Caco-2 (cell line): Measurements from ENCODE around the gene ADARB2. TPM values are rescaled to one million over a fixed set of nuclear protein-coding genes. Genes with fewer than 3 reads are reported as not detected.

Source experiments
- BruUV-seq: library from RNA; stranded (reverse); fragments of 400-500 nt; replicated peaks from 2 replicates; lab custom pipeline; 2021; lab: Mats Ljungman, UMichigan
- CTCF ChIA-PET: fragments of 300-600 bp; sonication (Branson Sonifier 250); formaldehyde crosslinking; loops from one replicate; lab custom pipeline; 2022; ENCODE audit warnings: antibody characterized with exemption; lab: Charles Lee
- POLR2A ChIA-PET: fragments of 300-600 bp; sonication (Branson Sonifier 250); formaldehyde crosslinking; loops from one replicate; lab custom pipeline; 2022; ENCODE audit warnings: antibody characterized with exemption; lab: Charles Lee
- DNase-seq, 2 experiments: peaks; one replicate each; pipeline versions ENCODE4 v3.0.0 to v3.0.0-alpha.2; 2020 to 2022
- H3K27me3 ChIP-seq: replicated peaks from 2 replicates; pipeline ENCODE4 v1.6.0; 2011; ENCODE audit warnings: low read length; ENCODE audit not compliant: control insufficient read depth, insufficient read depth
- H3K36me3 ChIP-seq: 2 replicates; pipeline ENCODE4 v1.5.1; 2011; ENCODE audit warnings: low read length; ENCODE audit not compliant: control insufficient read depth, insufficient read depth
- H3K4me1 ChIP-seq: fragments of 250-450 bp; sonication (Bioruptor Pico); 2 replicates; pipeline ENCODE4 v1.5.1; 2020; ENCODE audit warnings: mild to moderate bottlenecking
- H3K4me3 ChIP-seq: 2 replicates; pipeline ENCODE4 v1.5.1; 2011; ENCODE audit warnings: low read depth, mild to moderate bottlenecking, control low read depth, low read length
- H3K9me3 ChIP-seq: fragments of 250-450 bp; sonication (Bioruptor Pico); 2 replicates; pipeline ENCODE4 v1.5.1; 2020; ENCODE audit warnings: mild to moderate bottlenecking, moderate library complexity
- H3K27ac Mint-ChIP-seq: one replicate; pipeline ENCODE4 v1.8.0; 2022; ENCODE audit warnings: mixed read lengths; ENCODE audit not compliant: unreplicated experiment
- H3K27me3 Mint-ChIP-seq: one replicate; pipeline ENCODE4 v1.8.0; 2022; ENCODE audit warnings: mixed read lengths; ENCODE audit not compliant: insufficient read depth, unreplicated experiment
- H3K36me3 Mint-ChIP-seq: one replicate; pipeline ENCODE4 v1.8.0; 2022; ENCODE audit warnings: mild to moderate bottlenecking, mixed read lengths; ENCODE audit not compliant: insufficient read depth, unreplicated experiment
- H3K4me1 Mint-ChIP-seq: one replicate; pipeline ENCODE4 v1.8.0; 2022; ENCODE audit warnings: low read depth, mixed read lengths; ENCODE audit not compliant: unreplicated experiment
- H3K4me3 Mint-ChIP-seq: one replicate; pipeline ENCODE4 v1.8.0; 2022; ENCODE audit warnings: mild to moderate bottlenecking, moderate library complexity, mixed read lengths; ENCODE audit not compliant: unreplicated experiment
- H3K9me3 Mint-ChIP-seq: one replicate; pipeline ENCODE4 v1.8.0; 2022; ENCODE audit warnings: mixed read lengths; ENCODE audit not compliant: unreplicated experiment
- CTCF ChIP-seq, 2 experiments: fragments of 200-600 bp in 1 of 2; IDR thresholded peaks; 1 replicate in 1 of 2; 2 replicates in 1 of 2; pipeline versions ENCODE4 v1.5.1 to v1.8.0; 2011 to 2022; ENCODE audit warnings: antibody characterized with exemption in 1 of 2, control low read depth in 1 of 2, inconsistent platforms in 1 of 2, low read depth in 1 of 2, low read length in 1 of 2, mild to moderate bottlenecking in 1 of 2, moderate library complexity in 1 of 2; ENCODE audit not compliant: insufficient read depth in 1 of 2, severe bottlenecking in 1 of 2, unreplicated experiment in 1 of 2
- intact Hi-C: fragments of 100-400 bp; cut with micrococcal nuclease; formaldehyde crosslinking; loops from one replicate; pipeline ENCODE4 v1.10.0; 2022; ENCODE audit not compliant: unreplicated experiment
- total RNA-seq: library from RNA; stranded (reverse); gene quantifications from 2 replicates; pipeline ENCODE4 v1.2.3, GENCODE V29; 2022

Gene ADARB2
- total RNA-seq, 1 experiment from 2014 or later: 0.27 TPM

- Histone ChIP-seq H3K36me3 (no peaks in the 10 kb centered on the region), H3K9me3 (no peaks in the 10 kb centered on the region), H3K4me1 (peaks cover 21% of the 10 kb centered on the region), H3K27me3 (no peaks in the 10 kb centered on the region), H3K4me3 (no peak overlapping the region)
- no peak for TF ChIP-seq CTCF (IDR thresholded peaks at IDR 0.05; ENCODE audit: insufficient read depth in 1 of 2, low read depth in 1 of 2, low read length in 1 of 2, severe bottlenecking in 1 of 2, unreplicated experiment in 1 of 2)
- Mint-ChIP-seq H3K4me3 (no peak overlapping the region), H3K27ac (no peak overlapping the region), H3K36me3 (no peaks in the 10 kb centered on the region), H3K27me3 (no peaks in the 10 kb centered on the region), H3K9me3 (no peaks in the 10 kb centered on the region), H3K4me1 (peaks cover 21% of the 10 kb centered on the region)
- intact Hi-C loops: no loop called here
- CTCF ChIA-PET: interaction anchor here (0.7 kb wide), 1 partner anchor 20 kb away, joined by 3 read pairs; no protein-coding TSS in a partner anchor
- POLR2A ChIA-PET: no interaction called here
- no TSS peak for BruUV-seq
- DNase-seq: no peak
Observed at GRCh38 chr10:1396297-1396635, 341.1 kb downstream of the ADARB2 start.

GRCh38 chr10:1395481-1396296 is 341.6 kb downstream of the ADARB2 start:
- POLR2A ChIA-PET: no interaction called here
- intact Hi-C loops: no loop called here
- Mint-ChIP-seq H3K4me1 (peaks cover 18% of the 10 kb centered on the region), H3K4me3 (no peak overlapping the region), H3K36me3 (no peaks in the 10 kb centered on the region), H3K9me3 (no peaks in the 10 kb centered on the region), H3K27me3 (no peaks in the 10 kb centered on the region), H3K27ac (no peak overlapping the region)
- no peak for DNase-seq
- TF ChIP-seq CTCF (IDR thresholded peaks at IDR 0.05; ENCODE audit: insufficient read depth in 1 of 2, low read depth in 1 of 2, low read length in 1 of 2, severe bottlenecking in 1 of 2, unreplicated experiment in 1 of 2): no peak
- no TSS peak for BruUV-seq
- CTCF ChIA-PET: interaction anchor here (0.7 kb wide), 1 partner anchor 20 kb away, joined by 3 read pairs; no protein-coding TSS in a partner anchor
- Histone ChIP-seq H3K4me3 (no peak overlapping the region), H3K9me3 (no peaks in the 10 kb centered on the region), H3K36me3 (no peaks in the 10 kb centered on the region), H3K4me1 (peaks cover 18% of the 10 kb centered on the region), H3K27me3 (no peaks in the 10 kb centered on the region)

GRCh38 chr10:1395025-1395480 is 342.3 kb downstream of the ADARB2 start:
- CTCF ChIA-PET: interaction anchor here (0.6 kb wide), 1 partner anchor 9 kb away, joined by 3 read pairs; no protein-coding TSS in a partner anchor
- Mint-ChIP-seq H3K27ac (no peak overlapping the region), H3K27me3 (no peaks in the 10 kb centered on the region), H3K4me3 (no peak overlapping the region), H3K36me3 (no peaks in the 10 kb centered on the region), H3K4me1 (peaks cover 13% of the 10 kb centered on the region), H3K9me3 (no peaks in the 10 kb centered on the region)
- Histone ChIP-seq H3K4me3 (no peak overlapping the region), H3K9me3 (no peaks in the 10 kb centered on the region), H3K4me1 (peaks cover 12% of the 10 kb centered on the region), H3K27me3 (no peaks in the 10 kb centered on the region), H3K36me3 (no peaks in the 10 kb centered on the region)
- BruUV-seq: no TSS peak
- POLR2A ChIA-PET: no interaction called here
- intact Hi-C loops: no loop called here
- DNase-seq: no peak
- TF ChIP-seq CTCF (IDR thresholded peaks at IDR 0.05; ENCODE audit: insufficient read depth in 1 of 2, low read depth in 1 of 2, low read length in 1 of 2, severe bottlenecking in 1 of 2, unreplicated experiment in 1 of 2): no peak
